Adrenal gland (tissue), 12 donors: ENCODE results near the gene CRADD. TPM values are rescaled to one million over a fixed set of nuclear protein-coding genes. Genes with fewer than 3 reads are reported as not detected.

Experiments used
- DNase-seq, 7 donors: peaks; one replicate each; pipeline ENCODE4 v3.0.0-alpha.2; 2019 to 2020
- H3K27ac ChIP-seq, 5 donors: fragments of 200-600 bp; sonication (generic) in 4 of 5; 1 replicate in 3 of 5; 2 replicates in 2 of 5; pipeline versions ENCODE4 v1.5.1 to v1.8.0; 2016 to 2020; ENCODE audit warnings: mild to moderate bottlenecking in 1 of 5
- H3K27me3 ChIP-seq: fragments of 200-600 bp; 2 replicates; pipeline ENCODE4 v1.8.0; 2021
- H3K36me3 ChIP-seq, 2 donors: fragments of 200-600 bp; replicated peaks in 1 of 2; 1 replicate in 1 of 2; 2 replicates in 1 of 2; pipeline versions ENCODE4 v1.5.1 to v1.8.0; 2018 to 2022
- H3K4me1 ChIP-seq, 2 donors: fragments of 200-600 bp; replicated peaks in 1 of 2; 1 replicate in 1 of 2; 2 replicates in 1 of 2; pipeline versions ENCODE4 v1.5.1 to v1.8.0; 2018 to 2021
- H3K4me3 ChIP-seq, 4 donors: fragments of 200-600 bp; sonication (generic) in 3 of 4; one replicate each; pipeline ENCODE4 v1.5.1; 2016 to 2018
- H3K9me3 ChIP-seq, 3 donors: fragments of 200-600 bp; sonication (generic) in 1 of 3; replicated peaks in 1 of 3; 1 replicate in 2 of 3; 2 replicates in 1 of 3; pipeline versions ENCODE4 v1.5.1 to v1.8.0; 2016 to 2021
- CTCF ChIP-seq, 6 experiments: fragments of 450-650 bp in 4 of 6; fragments of 200-600 bp in 2 of 6; sonication (generic) in 1 of 6; IDR thresholded peaks; 1 replicate in 5 of 6; 2 replicates in 1 of 6; pipeline versions ENCODE4 v1.5.1 to v1.8.0; 2016 to 2021; ENCODE audit warnings: antibody characterized with exemption in 6 of 6, mild to moderate bottlenecking in 2 of 6, moderate library complexity in 1 of 6
- POLR2A ChIP-seq, 2 donors: fragments of 450-650 bp; IDR thresholded peaks; one replicate each; pipeline ENCODE4 v1.6.1; 2017; ENCODE audit warnings: antibody characterized with exemption in 2 of 2, mild to moderate bottlenecking in 2 of 2, moderate library complexity in 1 of 2
- WGBS, 4 donors: extraction: QIAGEN DNeasy Blood & Tissue Kit in 2 of 4; methylation state at CpG; one replicate each; pipeline versions ENCODE4 v1.1.5 to v1.1.7; 2013 to 2017; 5-methylcytosine and 5-hydroxymethylcytosine counted together
- intact Hi-C, 2 donors: fragments of 100-400 bp; cut with DNase I; formaldehyde crosslinking; loops; one replicate each; pipeline versions ENCODE4 v1.14.1 to v1.15.0; 2022 to 2023
- polyA plus RNA-seq, 3 donors: library from polyadenylated mRNA; stranded (reverse); fragments of 200-250 nt in 2 of 3; fragments of 350-450 nt in 1 of 3; fragmentation: Illumina TruSeq in 1 of 3; extraction: RNeasy Lipid Tissue Mini Kit (QIAGEN cat#74804) in 1 of 3; gene quantifications; one replicate each; pipeline ENCODE4 v1.2.3, GENCODE V29; 2013 to 2014
- total RNA-seq, 9 donors: library from RNA; depleted of rRNA in 4 of 9; stranded (reverse); fragments of >200 nt in 4 of 9; fragments of 120-200 nt in 1 of 9; fragmentation: NEBNext Ultra II Directional in 1 of 9; extraction: Animal tissue kit (Norgen Biotek cat#: 25700) in 1 of 9; gene quantifications; one replicate each; pipeline versions ENCODE4 v1.1.0 to v1.2.4, GENCODE V29; 2013 to 2023
- donor health status: healthy with polysubstance abuse.
- donor health status: Bipolar disorder and iron deficiency.
- donor health status: DM: yes; HTN: yes; CAD: no.
- donor health status: DM: no; HTN: no; CAD: no.
- donor health status: DM: no; HTN: no; CAD: no.
- donor health status: DM: yes; HTN: yes; CAD: no.

CRADD gene
- total and polyA plus RNA-seq, 12 donors = 7.3 to 70.1 (median 35.8) TPM

GRCh38 chr12:93937812-93938211, 260.6 kb downstream of the CRADD start:
- no peak for DNase-seq
- intact Hi-C loops = no loop called here
- H3K27me3 ChIP-seq = no peaks in the 10 kb centered on the region
- 83 to 94% (median 93%) methylated on average over 7 of the region's 7 CpGs for WGBS, 4 donors
- H3K4me3 ChIP-seq = no peak overlapping the region
- no peak overlapping the region for H3K27ac ChIP-seq
- peaks cover 0 to 5% (median 0%) of the 10 kb centered on the region in 3 donors for H3K9me3 ChIP-seq
- H3K4me1 ChIP-seq = peaks cover 0 to 6% of the 10 kb centered on the region in 2 donors
- TF ChIP-seq POLR2A (IDR thresholded peaks at IDR 0.05) (no peak), CTCF (IDR thresholded peaks at IDR 0.05) (no peak)
- no peaks in the 10 kb centered on the region for H3K36me3 ChIP-seq

- no peak for TF ChIP-seq CTCF (IDR thresholded peaks at IDR 0.05)
- no peak for TF ChIP-seq POLR2A (IDR thresholded peaks at IDR 0.05)
- no peaks in the 10 kb centered on the region for H3K27me3 ChIP-seq
- intact Hi-C loops = no loop called here
- H3K4me3 ChIP-seq = no peak overlapping the region
- no peaks in the 10 kb centered on the region for H3K36me3 ChIP-seq
- H3K9me3 ChIP-seq = peaks cover 0 to 5% (median 0%) of the 10 kb centered on the region in 3 donors
- no peak overlapping the region for H3K27ac ChIP-seq
- no peak for DNase-seq
- 93 to 97% (median 96%) methylated on average over 3 of the region's 3 CpGs for WGBS, 4 donors
- H3K4me1 ChIP-seq = peaks cover 0 to 6% of the 10 kb centered on the region in 2 donors
Measured at GRCh38 chr12:93938317-93938716, 261.1 kb downstream of the CRADD start.

- intact Hi-C loops = no loop called here
- TF ChIP-seq CTCF (IDR thresholded peaks at IDR 0.05) = no peak
- no peak for TF ChIP-seq POLR2A (IDR thresholded peaks at IDR 0.05)
- Histone ChIP-seq H3K27me3 (no peaks in the 10 kb centered on the region), H3K4me3 (no peak overlapping the region), H3K36me3 (no peaks in the 10 kb centered on the region), H3K4me1 (peaks cover 0 to 6% of the 10 kb centered on the region in 2 donors), H3K9me3 (peaks cover 0 to 5% (median 0%) of the 10 kb centered on the region in 3 donors), H3K27ac (no peak overlapping the region)
- 92 to 100% (median 96%) methylated on average over 2 of the region's 2 CpGs for WGBS, 4 donors
- no peak for DNase-seq
Measured at GRCh38 chr12:93938931-93939330, 261.8 kb downstream of the CRADD start.

- Histone ChIP-seq H3K36me3 (no peaks in the 10 kb centered on the region), H3K27me3 (no peaks in the 10 kb centered on the region), H3K4me1 (peaks cover 0 to 6% of the 10 kb centered on the region in 2 donors), H3K4me3 (no peak overlapping the region), H3K27ac (no peak overlapping the region), H3K9me3 (peaks cover 0 to 5% (median 0%) of the 10 kb centered on the region in 3 donors)
- intact Hi-C loops = no loop called here
- peak in 1 of 7 donors; percentile 29 for DNase-seq
- TF ChIP-seq POLR2A (IDR thresholded peaks at IDR 0.05) (no peak), CTCF (IDR thresholded peaks at IDR 0.05) (no peak)
- WGBS, 4 donors = 59 to 69% (median 63%) methylated on average over 7 of the region's 7 CpGs
Measured at GRCh38 chr12:93939641-93940325, 262.6 kb downstream of the CRADD start.
